Stimulated activated CD4-positive, alpha-beta T cell treated with anti-CD3 and anti-CD28 coated beads, Interleukin-2, amount 100 ng/mL, for 24 hours (primary cell): ENCODE measurements around the gene CYP4F12.

Source experiments
- DNase-seq, 2 donors: peaks; one replicate each; pipeline ENCODE4 v3.0.0-alpha.2; 2020

The CYP4F12 gene

GRCh38 chr19:15717809-15718208, 44.9 kb downstream of the CYP4F12 start:
- DNase-seq, result no peak

GRCh38 chr19:15721268-15721667, 48.4 kb downstream of the CYP4F12 start:
- no peak for DNase-seq

- DNase-seq, result no peak
Measured at GRCh38 chr19:15722956-15723355, 50.1 kb downstream of the CYP4F12 start.

- DNase-seq, result no peak
Measured at GRCh38 chr19:15727724-15728123, 54.8 kb downstream of the CYP4F12 start, which contains the start of gene OR10H2. OR10H2 (plus strand) TSS chr19:15728024; CDS start chr19:15728044, 20 bp downstream.

- DNase-seq, result no peak
Measured at GRCh38 chr19:15730538-15730937, 57.7 kb downstream of the CYP4F12 start.

GRCh38 chr19:15732388-15732787, 59.5 kb downstream of the CYP4F12 start:
- DNase-seq, result no peak

- no peak for DNase-seq
Measured at GRCh38 chr19:15733895-15734294, 61.0 kb downstream of the CYP4F12 start.

- no peak for DNase-seq
Measured at GRCh38 chr19:15737722-15738121, 64.8 kb downstream of the CYP4F12 start, which contains the start of gene OR10H3. OR10H3 (plus strand) TSS chr19:15737985; CDS start chr19:15741393, 3,408 bp downstream.

- no peak for DNase-seq
Measured at GRCh38 chr19:15740785-15741184, 67.9 kb downstream of the CYP4F12 start.
